HT-29 (cell line): ENCODE results near the gene FRAS1. TPM values are rescaled to one million over a fixed set of nuclear protein-coding genes. Genes with fewer than 3 reads are reported as not detected.
"Not testable (repeated sequence)": the region's sequence is repeated elsewhere in the genome, so short reads cannot be mapped to it uniquely, and the experiment has no call there.

Source experiments
- DNase-seq: peaks from one replicate; pipeline ENCODE4 v3.0.0-alpha.2; 2015; ENCODE audit warnings: low spot score
- total RNA-seq: library from RNA; depleted of rRNA; stranded (reverse); fragments of >200 nt; shearing (Covaris generic); gene quantifications from 2 replicates; pipeline ENCODE4 v1.2.3, GENCODE V29; 2014

FRAS1 gene
- total RNA-seq, 1 experiment from 2014 or later = 18.9 TPM

GRCh38 chr4:78208896-78209295 is 151.8 kb downstream of the FRAS1 start:
- DNase-seq = not testable (repeated sequence)

GRCh38 chr4:78210694-78211410 is 153.7 kb downstream of the FRAS1 start:
- DNase-seq = no peak

- DNase-seq = peak; percentile 37
Measured at GRCh38 chr4:78213218-78213617, 156.1 kb downstream of the FRAS1 start.

- DNase-seq = no peak
Measured at GRCh38 chr4:78214078-78214477, 157.0 kb downstream of the FRAS1 start.

- no peak for DNase-seq
Measured at GRCh38 chr4:78217557-78217956, 160.4 kb downstream of the FRAS1 start.

- DNase-seq = no peak
Measured at GRCh38 chr4:78218260-78218659, 161.1 kb downstream of the FRAS1 start.

- no peak for DNase-seq
Measured at GRCh38 chr4:78219825-78220224, 162.7 kb downstream of the FRAS1 start.

GRCh38 chr4:78220283-78220682 is 163.2 kb downstream of the FRAS1 start:
- no peak for DNase-seq

- DNase-seq = no peak
Measured at GRCh38 chr4:78222575-78223186, 165.6 kb downstream of the FRAS1 start.

GRCh38 chr4:78225236-78225635 is 168.1 kb downstream of the FRAS1 start:
- DNase-seq = no peak

GRCh38 chr4:78226279-78226678 is 169.2 kb downstream of the FRAS1 start:
- no peak for DNase-seq

GRCh38 chr4:78227411-78228057 is 170.4 kb downstream of the FRAS1 start:
- DNase-seq = no peak

- no peak for DNase-seq
Measured at GRCh38 chr4:78235800-78236199, 178.7 kb downstream of the FRAS1 start.

- no peak for DNase-seq
Measured at GRCh38 chr4:78237360-78237759, 180.2 kb downstream of the FRAS1 start.

- no peak for DNase-seq
Measured at GRCh38 chr4:78242071-78242470, 184.9 kb downstream of the FRAS1 start.

GRCh38 chr4:78244705-78245485 is 187.8 kb downstream of the FRAS1 start:
- no peak for DNase-seq

- DNase-seq = no peak
Measured at GRCh38 chr4:78247536-78248285, 190.6 kb downstream of the FRAS1 start.

GRCh38 chr4:78250500-78250899 is 193.4 kb downstream of the FRAS1 start:
- no peak for DNase-seq

- not testable (repeated sequence) for DNase-seq
Measured at GRCh38 chr4:78252773-78253172, 195.7 kb downstream of the FRAS1 start.

GRCh38 chr4:78254893-78255292 is 197.8 kb downstream of the FRAS1 start:
- no peak for DNase-seq

- DNase-seq = no peak
Measured at GRCh38 chr4:78265006-78265405, 207.9 kb downstream of the FRAS1 start.
